HCT116 (cell line): ENCODE results near the gene SNTG2. TPM values are rescaled to one million over a fixed set of nuclear protein-coding genes. Genes with fewer than 3 reads are reported as not detected.

Experiments
- ATAC-seq: fragments of 200-7000 bp; cut with Tn5 transposase; 2 replicates; pipeline ENCODE4 v1.9.1; 2020; ENCODE audit warnings: mild to moderate bottlenecking, moderate library complexity
- BruUV-seq: library from RNA; stranded (reverse); fragments of 400-500 nt; replicated peaks from 2 replicates; lab custom pipeline; 2021; lab: Mats Ljungman, UMichigan
- CTCF ChIA-PET: fragments of 300-600 bp; sonication (Branson Sonifier 250); formaldehyde crosslinking; loops from one replicate; lab custom pipeline; 2021; ENCODE audit warnings: antibody characterized with exemption; lab: Charles Lee
- POLR2A ChIA-PET: fragments of 300-600, 350-600 bp; sonication (Branson Sonifier 250); formaldehyde crosslinking; loops from one replicate; lab custom pipeline; 2021; ENCODE audit warnings: antibody characterized with exemption; lab: Charles Lee
- RAD21 ChIA-PET, 2 experiments: fragments of 300-600 bp; sonication (Branson Sonifier 250); formaldehyde crosslinking; loops; one replicate each; lab custom pipeline; 2023; ENCODE audit warnings: low total read pairs in 2 of 2; ENCODE audit not compliant: uncharacterized antibody in 2 of 2, unreplicated experiment in 2 of 2, low non-redundant PET in 1 of 2; lab: Charles Lee
- DNase-seq: peaks from one replicate; pipeline ENCODE4 v3.0.0-alpha.2; 2010; ENCODE audit warnings: low read depth, low spot score
- H2AFZ ChIP-seq: fragments of 200-600 bp; shearing (Covaris generic), sonication (generic); 2 replicates; pipeline ENCODE4 v1.6.1; 2017; ENCODE audit warnings: low read depth, mixed run types, mixed read lengths, antibody characterized with exemption, low read length; ENCODE audit not compliant: poor library complexity, severe bottlenecking
- H3K27ac ChIP-seq: 2 replicates; pipeline ENCODE4 v1.5.1; 2012; ENCODE audit warnings: low read depth, low read length
- H3K27me3 ChIP-seq: fragments of 200-600 bp; sonication (generic); 2 replicates; pipeline ENCODE4 v1.6.1; 2016; ENCODE audit warnings: mixed run types, low read length, mixed read lengths; ENCODE audit not compliant: insufficient read depth
- H3K36me3 ChIP-seq, 2 experiments: fragments of 200-500 bp in 1 of 2; fragments of 200-600 bp in 1 of 2; sonication (Bioruptor generic) in 1 of 2; sonication (generic) in 1 of 2; 2 replicates each; pipeline versions ENCODE4 v1.5.1 to v1.6.1; 2014 to 2016; ENCODE audit warnings: low read length in 2 of 2, inconsistent platforms in 1 of 2, mixed read lengths in 1 of 2, mixed run types in 1 of 2; ENCODE audit not compliant: insufficient read depth in 2 of 2, control insufficient read depth in 1 of 2
- H3K4me1 ChIP-seq, 2 experiments: fragments of 200-600 bp in 1 of 2; sonication (generic) in 1 of 2; 2 replicates each; pipeline versions ENCODE4 v1.5.1 to v1.6.1; 2012 to 2017; ENCODE audit warnings: low read length in 2 of 2, inconsistent platforms in 1 of 2, mild to moderate bottlenecking in 1 of 2, mixed read lengths in 1 of 2, mixed run types in 1 of 2, moderate library complexity in 1 of 2; ENCODE audit not compliant: insufficient read depth in 2 of 2, control insufficient read depth in 1 of 2
- H3K4me2 ChIP-seq: fragments of 200-600 bp; sonication (generic); 2 replicates; pipeline ENCODE4 v1.6.1; 2017; ENCODE audit warnings: mixed run types, low read length, mixed read lengths
- H3K4me3 ChIP-seq, 2 experiments: fragments of 200-600 bp in 1 of 2; sonication (generic) in 1 of 2; replicated peaks in 1 of 2; 2 replicates each; pipeline ENCODE4 v1.5.1; 2011 to 2016; ENCODE audit warnings: low read length in 2 of 2, control low read depth in 1 of 2, low read depth in 1 of 2, mild to moderate bottlenecking in 1 of 2, mixed read lengths in 1 of 2, mixed run types in 1 of 2
- H3K79me2 ChIP-seq: fragments of 200-600 bp; sonication (generic); 2 replicates; pipeline ENCODE4 v1.6.1; 2017; ENCODE audit warnings: mild to moderate bottlenecking, mixed run types, low read length, moderate library complexity, mixed read lengths; ENCODE audit not compliant: insufficient read depth
- H3K9ac ChIP-seq: fragments of 200-600 bp; sonication (generic); 2 replicates; pipeline ENCODE4 v1.6.1; 2016; ENCODE audit warnings: low read length, mixed read lengths
- H3K9me2 ChIP-seq: fragments of 200-600 bp; sonication (generic), shearing (Covaris generic); 2 replicates; pipeline ENCODE4 v1.6.1; 2017; ENCODE audit warnings: mixed run types, mild to moderate bottlenecking, moderate library complexity; ENCODE audit not compliant: insufficient read depth
- H3K9me3 ChIP-seq, 2 experiments: fragments of 200-500 bp in 1 of 2; fragments of 200-600 bp in 1 of 2; sonication (Bioruptor generic) in 1 of 2; sonication (generic) in 1 of 2; 2 replicates each; pipeline ENCODE4 v1.6.1; 2014 to 2017; ENCODE audit warnings: low read length in 2 of 2, mixed read lengths in 2 of 2, inconsistent platforms in 1 of 2, low read depth in 1 of 2, mild to moderate bottlenecking in 1 of 2, mixed run types in 1 of 2, moderate library complexity in 1 of 2; ENCODE audit not compliant: control insufficient read depth in 1 of 2, insufficient read depth in 1 of 2
- H4K20me1 ChIP-seq: fragments of 200-600 bp; sonication (generic), shearing (Covaris generic); 2 replicates; pipeline ENCODE4 v1.6.1; 2017; ENCODE audit warnings: mixed run types, mild to moderate bottlenecking, moderate library complexity; ENCODE audit not compliant: insufficient read depth
- CEBPB ChIP-seq: IDR thresholded peaks from 2 replicates; pipeline ENCODE4 v1.6.1; 2012; ENCODE audit warnings: low read depth
- CTCF ChIP-seq, 3 experiments: fragments of 200-600 bp in 1 of 3; sonication (generic) in 1 of 3; IDR thresholded peaks in 2 of 3; conservative IDR thresholded peaks in 1 of 3; 2 replicates each; pipeline ENCODE4 v1.5.1; 2012 to 2017; ENCODE audit warnings: low read depth in 2 of 3, low read length in 2 of 3, antibody characterized with exemption in 1 of 3, borderline replicate concordance in 1 of 3, control low read depth in 1 of 3, mild to moderate bottlenecking in 1 of 3, mixed read lengths in 1 of 3, mixed run types in 1 of 3, moderate library complexity in 1 of 3; ENCODE audit not compliant: insufficient read depth in 1 of 3
- ELF1 ChIP-seq: IDR thresholded peaks from 2 replicates; pipeline ENCODE4 v1.6.1; 2012; ENCODE audit warnings: low read depth, borderline replicate concordance
- EZH2 ChIP-seq: fragments of 200-600 bp; sonication (generic); IDR thresholded peaks from 2 replicates; pipeline ENCODE4 v1.6.1; 2017; ENCODE audit warnings: antibody characterized with exemption, mixed run types
- EZH2phosphoT487 ChIP-seq: fragments of 200-600 bp; IDR thresholded peaks from 2 replicates; pipeline ENCODE4 v1.6.1; 2018; ENCODE audit warnings: antibody characterized with exemption, borderline replicate concordance
- JUND ChIP-seq: IDR thresholded peaks from 2 replicates; pipeline ENCODE4 v1.6.1; 2012
- MAX ChIP-seq: IDR thresholded peaks from 2 replicates; pipeline ENCODE4 v1.6.1; 2012
- POLR2A ChIP-seq: IDR thresholded peaks from 2 replicates; pipeline ENCODE4 v1.7.0; 2011; ENCODE audit warnings: borderline replicate concordance; ENCODE audit not compliant: insufficient read depth, insufficient read length; ENCODE audit errors: extremely low read depth
- POLR2AphosphoS5 ChIP-seq: IDR thresholded peaks from 2 replicates; pipeline ENCODE4 v1.6.1; 2011; ENCODE audit warnings: mild to moderate bottlenecking, low read depth, low read length, moderate library complexity
- RAD21 ChIP-seq: IDR thresholded peaks from 2 replicates; pipeline ENCODE4 v1.6.1; 2012; ENCODE audit warnings: low read depth, mild to moderate bottlenecking
- REST ChIP-seq: IDR thresholded peaks from 2 replicates; pipeline ENCODE4 v1.6.1; 2012; ENCODE audit warnings: low read depth
- SP1 ChIP-seq: IDR thresholded peaks from 2 replicates; pipeline ENCODE4 v1.6.1; 2012; ENCODE audit warnings: low read depth
- YY1 ChIP-seq: IDR thresholded peaks from 2 replicates; pipeline ENCODE4 v1.6.1; 2011; ENCODE audit warnings: low read length, low read depth, moderate library complexity, mild to moderate bottlenecking; ENCODE audit not compliant: insufficient replicate concordance; ENCODE audit errors: extremely low read depth
- intact Hi-C: fragments of 100-400 bp; cut with micrococcal nuclease; formaldehyde crosslinking; loops from 2 replicates; pipeline ENCODE4 v1.10.0; 2022
- total RNA-seq: library from RNA; stranded (reverse); gene quantifications from one replicate; pipeline ENCODE4 v1.2.1, GENCODE V29; 2021; ENCODE audit not compliant: unreplicated experiment

SNTG2 gene
- total RNA-seq, 1 experiment from 2014 or later = not detected

GRCh38 chr2:1150724-1151511 is 200.3 kb downstream of the SNTG2 start:
- Histone ChIP-seq H3K4me1 (no peaks in the 10 kb centered on the region), H3K27ac (no peak overlapping the region), H3K9me2 (no peaks in the 10 kb centered on the region), H2AFZ (no peak overlapping the region), H3K4me2 (no peak overlapping the region), H4K20me1 (no peaks in the 10 kb centered on the region), H3K9me3 (no peaks in the 10 kb centered on the region), H3K9ac (no peak overlapping the region), H3K36me3 (no peaks in the 10 kb centered on the region), H3K79me2 (no peaks in the 10 kb centered on the region), H3K27me3 (peaks cover 7% of the 10 kb centered on the region), H3K4me3 (no peak overlapping the region)
- ChIA-PET CTCF (interaction anchor here (1.5 kb wide), 1 partner anchor 10 kb away, joined by 4 read pairs; no protein-coding TSS in a partner anchor), POLR2A (no interaction called here), RAD21 (no interaction called here)
- DNase-seq (no peak), ATAC-seq (no peak)
- intact Hi-C loops = no loop called here
- TF ChIP-seq EZH2phosphoT487 (no peak), CTCF (IDR thresholded peaks at IDR 0.05 in 2 of 3, conservative IDR thresholded peaks at IDR 0.05 in 1 of 3; ENCODE audit: borderline replicate concordance in 1 of 3, insufficient read depth in 1 of 3, low read depth in 2 of 3, low read length in 2 of 3) (no peak), CEBPB (no peak), SP1 (no peak), POLR2AphosphoS5 (no peak), REST (no peak), EZH2 (no peak), ELF1 (no peak), POLR2A (no peak), MAX (no peak), JUND (no peak), RAD21 (no peak), YY1 (no peak)
- no TSS peak for BruUV-seq
